ENCODE measurements around the gene MTA1.

DNA sequence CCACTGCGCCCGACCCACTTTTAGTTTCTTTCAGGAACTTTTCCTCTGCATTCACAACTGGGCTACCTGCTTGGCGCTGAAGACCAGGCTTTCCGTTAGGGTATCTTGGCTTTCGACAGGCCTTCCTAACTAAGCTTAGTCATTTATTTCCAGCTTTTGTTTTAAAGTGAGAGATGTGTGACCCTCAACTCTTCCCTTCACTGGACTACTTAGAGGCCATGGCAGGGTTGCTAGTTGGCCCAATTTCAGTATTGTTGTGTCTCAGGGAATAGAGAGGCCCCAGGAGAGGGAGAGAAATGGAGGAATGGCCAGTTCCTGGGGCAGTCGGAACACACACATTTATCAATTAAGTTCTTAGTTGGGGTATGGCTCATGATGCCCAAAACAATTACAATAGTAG, 10.4 kb downstream of the MTA1 start:
- TF ChIP-seq YY1 (IDR thresholded peaks at IDR 0.05; ENCODE audit: insufficient read depth, insufficient read length) (no peak), SUZ12 (IDR thresholded peaks at IDR 0.05; ENCODE audit: extremely low read depth, insufficient read depth, insufficient read length) (no peak), ZNF274 (IDR thresholded peaks at IDR 0.05; ENCODE audit: low read depth, low read length) (no peak)
